Stimulated activated naive CD8-positive, alpha-beta T cell treated with anti-CD3 and anti-CD28 coated beads, Interleukin-15, amount 100 ng/mL, for 72 hours (primary cell): ENCODE data around the gene TTC23.

Experiments
- ATAC-seq: fragments of 150-1000 bp; cut with Tn5 transposase; 2 replicates; pipeline ENCODE4 v1.10.0; 2021; ENCODE audit warnings: mild to moderate bottlenecking, moderate library complexity
- DNase-seq, 2 donors: peaks; one replicate each; pipeline ENCODE4 v3.0.0; 2021 to 2022
- H3K27ac Mint-ChIP-seq, 2 donors: one replicate each; pipeline ENCODE4 v1.8.0; 2022; ENCODE audit warnings: mild to moderate bottlenecking in 2 of 2, mixed read lengths in 2 of 2, moderate library complexity in 2 of 2
- H3K27me3 Mint-ChIP-seq: one replicate; pipeline ENCODE4 v1.8.0; 2022; ENCODE audit warnings: mixed read lengths
- H3K4me1 Mint-ChIP-seq: one replicate; pipeline ENCODE4 v1.8.0; 2022; ENCODE audit warnings: mild to moderate bottlenecking, mixed read lengths
- H3K4me3 Mint-ChIP-seq, 2 donors: one replicate each; pipeline ENCODE4 v1.8.0; 2022; ENCODE audit warnings: mild to moderate bottlenecking in 2 of 2, mixed read lengths in 2 of 2, moderate library complexity in 1 of 2
- H3K9me3 Mint-ChIP-seq, 2 donors: one replicate each; pipeline ENCODE4 v1.8.0; 2022; ENCODE audit warnings: mixed read lengths in 2 of 2

The TTC23 gene

DNA sequence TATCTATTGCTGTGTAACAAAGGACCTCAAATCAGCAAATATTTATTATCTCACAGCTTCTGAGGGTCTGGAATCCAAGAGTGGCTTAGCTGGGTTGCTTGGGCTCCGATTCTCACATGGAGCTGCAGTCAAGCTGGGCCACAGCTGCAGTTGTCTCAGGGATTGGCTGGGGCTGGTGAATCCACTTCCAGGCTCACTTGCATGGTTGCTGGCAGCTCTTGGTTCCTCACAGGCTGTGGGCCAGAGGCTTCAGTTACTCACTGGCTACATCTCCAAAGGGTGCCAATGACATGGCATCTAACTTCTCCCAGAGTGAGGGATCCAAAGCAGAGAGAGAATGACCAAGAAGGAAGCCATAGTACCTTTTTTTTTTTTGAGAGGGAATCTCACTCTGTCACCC lies 158.4 kb downstream of the TTC23 start:
- H3K4me3 Mint-ChIP-seq, result no peak overlapping the region
- no peak overlapping the region for H3K27ac Mint-ChIP-seq
- H3K4me1 Mint-ChIP-seq, result peaks cover 8% of the 10 kb centered on the region
- no peaks in the 10 kb centered on the region for H3K27me3 Mint-ChIP-seq
- ATAC-seq (no peak), DNase-seq (no peak)
- H3K9me3 Mint-ChIP-seq, result no peaks in the 10 kb centered on the region

GRCh38 chr15:99090011-99090699 lies 159.2 kb downstream of the TTC23 start:
- H3K27me3 Mint-ChIP-seq, result no peaks in the 10 kb centered on the region
- H3K9me3 Mint-ChIP-seq, result no peaks in the 10 kb centered on the region
- no peak for DNase-seq
- peak overlapping the region; percentile 23 to 28 for H3K27ac Mint-ChIP-seq
- H3K4me3 Mint-ChIP-seq, result peak overlapping the region in 1 of 2 donors; percentile 3
- H3K4me1 Mint-ChIP-seq, result peaks cover 8% of the 10 kb centered on the region
- peak; percentile 66 for ATAC-seq

- ATAC-seq (no peak), DNase-seq (no peak)
- Mint-ChIP-seq H3K27ac (peak overlapping the region in 1 of 2 donors; percentile 17), H3K27me3 (no peaks in the 10 kb centered on the region), H3K9me3 (no peaks in the 10 kb centered on the region), H3K4me3 (no peak overlapping the region), H3K4me1 (peaks cover 8% of the 10 kb centered on the region)
Measured at GRCh38 chr15:99087405-99087943, 161.9 kb downstream of the TTC23 start.

DNA sequence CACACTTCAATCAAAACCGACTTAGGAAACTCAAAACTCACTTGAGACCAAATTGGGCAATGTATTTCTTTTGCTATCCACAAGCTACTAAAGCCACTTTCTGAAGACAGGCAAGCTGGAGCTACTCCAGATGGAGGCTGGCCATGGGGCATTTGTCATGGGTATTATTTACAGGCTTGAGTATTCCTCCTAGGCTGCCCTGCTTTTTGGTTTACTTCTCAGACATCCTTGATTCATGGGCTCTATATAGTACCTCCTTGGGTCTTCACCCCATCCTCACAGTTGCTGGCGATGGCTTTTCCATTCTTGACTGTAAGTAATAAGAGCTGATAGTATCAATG lies 163.1 kb downstream of the TTC23 start:
- ATAC-seq (no peak), DNase-seq (no peak)
- H3K27me3 Mint-ChIP-seq, result peaks cover 9% of the 10 kb centered on the region
- no peak overlapping the region for H3K27ac Mint-ChIP-seq
- peaks cover 8% of the 10 kb centered on the region for H3K4me1 Mint-ChIP-seq
- H3K9me3 Mint-ChIP-seq, result no peaks in the 10 kb centered on the region
- no peak overlapping the region for H3K4me3 Mint-ChIP-seq
